MCF 10A (cell line): ENCODE data around the gene TYRO3. TPM values are rescaled to one million over a fixed set of nuclear protein-coding genes. Genes with fewer than 3 reads are reported as not detected.
A peak's percentile ranks its signal among the peaks of the same experiment; 100 is the strongest.

ENCODE experiments used
- BruUV-seq: library from RNA; stranded (reverse); fragments of 400-500 nt; replicated peaks from 2 replicates; lab custom pipeline; 2021; lab: Mats Ljungman, UMichigan
- CTCF ChIA-PET: fragments of 300-600 bp; sonication (Branson Sonifier 250); formaldehyde crosslinking; extraction: SDS; loops from one replicate; lab custom pipeline; 2021; ENCODE audit warnings: antibody characterized with exemption, inconsistent platforms; lab: Yijun Ruan, JAX
- POLR2A ChIA-PET: fragments of 300-600, 350-650 bp; sonication (Branson Sonifier 250); formaldehyde crosslinking; extraction: SDS; loops from one replicate; lab custom pipeline; 2020; ENCODE audit warnings: antibody characterized with exemption, inconsistent platforms; lab: Yijun Ruan, JAX
- DNase-seq: peaks from one replicate; pipeline ENCODE4 v3.0.0-alpha.2; 2018; ENCODE audit not compliant: unreplicated experiment
- H3K27ac Mint-ChIP-seq: one replicate; pipeline ENCODE4 v1.8.0; 2022; ENCODE audit warnings: mild to moderate bottlenecking, low read depth, mixed read lengths; ENCODE audit not compliant: unreplicated experiment
- H3K27me3 Mint-ChIP-seq: one replicate; pipeline ENCODE4 v1.8.0; 2022; ENCODE audit warnings: mixed read lengths; ENCODE audit not compliant: insufficient read depth, unreplicated experiment
- H3K36me3 Mint-ChIP-seq: one replicate; pipeline ENCODE4 v1.8.0; 2022; ENCODE audit warnings: mild to moderate bottlenecking, moderate library complexity, mixed read lengths; ENCODE audit not compliant: insufficient read depth, unreplicated experiment
- H3K4me1 Mint-ChIP-seq: one replicate; pipeline ENCODE4 v1.8.0; 2022; ENCODE audit warnings: mixed read lengths; ENCODE audit not compliant: insufficient read depth, unreplicated experiment
- H3K4me3 Mint-ChIP-seq: one replicate; pipeline ENCODE4 v1.8.0; 2022; ENCODE audit warnings: mild to moderate bottlenecking, moderate library complexity, mixed read lengths; ENCODE audit not compliant: unreplicated experiment
- H3K9me3 Mint-ChIP-seq: one replicate; pipeline ENCODE4 v1.8.0; 2022; ENCODE audit warnings: mixed read lengths; ENCODE audit not compliant: unreplicated experiment
- CTCF ChIP-seq: fragments of 200-600 bp; IDR thresholded peaks from one replicate; pipeline ENCODE4 v1.8.0; 2022; ENCODE audit warnings: antibody characterized with exemption, mild to moderate bottlenecking; ENCODE audit not compliant: unreplicated experiment
- intact Hi-C: fragments of 100-400 bp; cut with micrococcal nuclease; formaldehyde crosslinking; loops from 2 replicates; pipeline ENCODE4 v1.14.1; 2022
- total RNA-seq: library from RNA; stranded (reverse); gene quantifications from 2 replicates; pipeline ENCODE4 v1.2.3, GENCODE V29; 2022

The TYRO3 gene
- total RNA-seq, 1 experiment from 2014 or later, result 9.7 TPM

- peak; percentile 14 for DNase-seq
- BruUV-seq, result no TSS peak
- Mint-ChIP-seq H3K4me1 (peaks cover 12% of the 10 kb centered on the region), H3K27me3 (no peaks in the 10 kb centered on the region), H3K36me3 (no peaks in the 10 kb centered on the region), H3K9me3 (no peaks in the 10 kb centered on the region), H3K27ac (peak overlapping the region; percentile 90), H3K4me3 (peak overlapping the region; percentile 87)
- POLR2A ChIA-PET, result interaction anchor here (0.6 to 1.6 kb wide), 18 partner anchors 9 to 314 kb away, joined by 3 to 5 read pairs (median 3); partner anchors contain the start of genes CHP1, EXD1 and MGA
- TF ChIP-seq CTCF, result no peak
- CTCF ChIA-PET, result interaction anchor here (0.6 to 2.5 kb wide), 3 partner anchors 13 to 62 kb away, joined by 3 to 10 read pairs (median 4); no protein-coding TSS in a partner anchor
- intact Hi-C loops, result loop anchor here (1.0 kb wide), 1 partner anchor 68 kb away; no protein-coding TSS in a partner anchor
Measured at GRCh38 chr15:41544650-41545015, 14.4 kb upstream of the TYRO3 start.

- no peak overlapping the region for H3K27ac Mint-ChIP-seq
- ChIA-PET CTCF (interaction anchor here (0.6 to 2.5 kb wide), 2 partner anchors 12 to 61 kb away, joined by 3 to 10 read pairs; no protein-coding TSS in a partner anchor), POLR2A (interaction anchor here (1.1 to 1.6 kb wide), 5 partner anchors 13 to 24 kb away, joined by 3 to 4 read pairs (median 3); no protein-coding TSS in a partner anchor)
Measured at GRCh38 chr15:41545218-41545617, 13.8 kb upstream of the TYRO3 start.

GRCh38 chr15:41546851-41547786, 11.9 kb upstream of the TYRO3 start:
- no peak overlapping the region for H3K27ac Mint-ChIP-seq

More at GRCh38 chr15:41545218-41545617, 13.8 kb upstream of the TYRO3 start:
- BruUV-seq, result no TSS peak
- intact Hi-C loops, result no loop called here
- Mint-ChIP-seq H3K4me3 (peak overlapping the region; percentile 87), H3K27me3 (no peaks in the 10 kb centered on the region), H3K4me1 (peaks cover 12% of the 10 kb centered on the region), H3K9me3 (no peaks in the 10 kb centered on the region), H3K36me3 (no peaks in the 10 kb centered on the region)
- no peak for TF ChIP-seq CTCF
- DNase-seq, result no peak

More at GRCh38 chr15:41546851-41547786, 11.9 kb upstream of the TYRO3 start:
- Mint-ChIP-seq H3K4me3 (no peak overlapping the region), H3K4me1 (peaks cover 12% of the 10 kb centered on the region), H3K9me3 (no peaks in the 10 kb centered on the region), H3K27me3 (no peaks in the 10 kb centered on the region), H3K36me3 (no peaks in the 10 kb centered on the region)
- ChIA-PET POLR2A (no interaction called here), CTCF (interaction anchor here (0.7 to 1.0 kb wide), 2 partner anchors 10 to 38 kb away, joined by 3 to 6 read pairs; no protein-coding TSS in a partner anchor)
- BruUV-seq, result no TSS peak
- TF ChIP-seq CTCF, result no peak
- intact Hi-C loops, result no loop called here
- peak; percentile 74 for DNase-seq
